ENCODE data around the gene RGS19.
A peak's percentile ranks its signal among the peaks of the same experiment; 100 is the strongest.
"Not testable (repeated sequence)": the region's sequence is repeated elsewhere in the genome, so short reads cannot be mapped to it uniquely, and the experiment has no call there.

Gene RGS19, protein sequence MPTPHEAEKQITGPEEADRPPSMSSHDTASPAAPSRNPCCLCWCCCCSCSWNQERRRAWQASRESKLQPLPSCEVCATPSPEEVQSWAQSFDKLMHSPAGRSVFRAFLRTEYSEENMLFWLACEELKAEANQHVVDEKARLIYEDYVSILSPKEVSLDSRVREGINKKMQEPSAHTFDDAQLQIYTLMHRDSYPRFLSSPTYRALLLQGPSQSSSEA

DNA sequence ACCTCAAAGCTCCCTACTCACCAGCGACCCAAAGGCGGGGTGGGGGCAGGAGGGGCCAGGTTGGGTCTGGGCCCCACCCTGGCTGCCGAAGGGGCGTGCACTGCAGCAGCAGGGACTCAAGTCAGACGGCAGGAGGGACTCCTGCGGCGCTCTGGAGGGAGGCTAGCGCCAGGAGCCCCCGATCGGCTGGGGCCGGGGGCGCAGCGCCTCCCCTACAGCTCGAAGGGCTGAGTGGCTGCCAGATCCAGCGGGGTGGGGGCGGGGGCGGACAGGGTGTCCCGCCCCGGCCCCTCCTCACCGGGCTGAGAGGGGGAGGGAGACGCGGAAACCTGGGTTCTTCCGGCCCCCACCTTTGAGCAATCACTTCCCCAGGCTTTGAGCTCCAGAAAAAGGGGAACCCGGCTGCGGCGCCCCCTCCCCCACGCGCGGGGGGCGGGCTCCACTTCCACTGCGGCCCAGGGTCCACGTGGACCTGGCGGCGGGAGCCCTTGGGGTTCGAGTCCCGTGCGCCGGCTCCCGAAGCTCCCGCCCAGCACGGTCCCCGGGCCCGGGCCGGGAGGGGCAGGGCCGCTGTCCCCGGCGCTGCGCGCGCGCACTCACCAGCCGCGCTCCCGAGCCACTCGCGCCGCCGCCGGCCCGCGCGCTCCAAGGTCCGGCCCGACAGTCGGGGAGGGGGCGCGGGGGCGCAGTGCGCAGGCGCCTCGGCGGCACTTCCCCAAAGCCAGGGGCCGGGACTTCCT, at the start of gene RGS19:
RGS19 (minus strand) TSS at position 246 of the 740 bp plus-strand sequence. CDS start 2,632 bp downstream, outside the sequence.
- peak; percentile 75 for DNase-seq (ENCODE audit: low spot score)

DNA sequence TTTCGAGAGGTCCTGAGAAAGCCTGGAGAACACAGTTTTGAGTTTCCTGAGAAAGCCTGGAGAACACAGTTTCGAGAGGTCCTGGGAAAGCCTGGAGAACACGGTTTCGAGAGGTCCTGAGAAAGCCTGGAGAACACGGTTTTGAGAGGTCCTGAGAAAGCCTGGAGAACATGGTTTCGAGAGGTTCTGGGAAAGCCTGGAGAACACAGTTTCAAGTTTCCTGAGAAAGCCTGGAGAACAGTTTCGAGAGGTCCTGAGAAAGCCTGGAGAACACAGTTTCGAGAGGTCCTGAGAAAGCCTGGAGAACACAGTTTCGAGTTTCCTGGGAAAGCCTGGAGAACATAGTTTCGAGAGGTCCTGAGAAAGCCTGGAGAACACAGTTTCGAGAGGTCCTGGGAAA, 44.2 kb upstream of the RGS19 start:
- DNase-seq (ENCODE audit: low spot score), result not testable (repeated sequence)

DNA sequence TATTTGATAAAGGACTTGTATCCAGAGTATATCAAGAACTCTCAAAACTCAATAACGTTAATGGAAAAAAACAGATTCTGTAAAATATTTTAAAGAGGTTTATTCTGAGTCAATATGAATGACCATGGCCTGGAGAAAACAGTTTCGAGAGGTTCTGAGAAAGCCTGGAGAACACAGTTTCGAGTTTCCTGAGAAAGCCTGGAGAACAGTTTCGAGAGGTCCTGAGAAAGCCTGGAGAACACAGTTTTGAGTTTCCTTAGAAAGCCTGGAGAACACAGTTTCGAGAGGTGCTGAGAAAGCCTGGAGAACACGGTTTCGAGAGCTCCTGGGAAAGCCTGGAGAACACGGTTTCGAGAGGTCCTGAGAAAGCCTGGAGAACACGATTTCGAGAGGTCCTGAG, 43.6 kb upstream of the RGS19 start:
- DNase-seq (ENCODE audit: low spot score), result not testable (repeated sequence)

DNA sequence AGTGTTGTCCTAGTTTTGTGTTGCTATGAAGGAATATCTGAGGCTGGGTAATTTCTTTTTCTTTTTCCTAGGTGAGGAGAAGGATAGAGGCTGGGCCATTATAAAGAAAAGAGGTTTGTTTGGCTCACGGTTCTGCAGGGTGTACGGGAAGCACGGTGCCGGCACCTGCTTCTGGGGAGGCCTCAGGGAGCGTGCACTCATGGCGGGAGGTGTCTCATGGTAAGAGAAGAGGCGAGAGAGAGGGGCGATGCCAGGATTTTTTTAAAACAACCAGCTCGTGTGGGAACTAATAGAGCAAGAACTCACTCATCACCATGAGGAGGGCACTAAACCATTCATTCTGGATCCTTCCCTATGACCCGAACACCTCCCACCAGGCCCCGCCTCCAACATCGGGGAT, 42.3 kb upstream of the RGS19 start:
- no peak for DNase-seq (ENCODE audit: low spot score)

DNA sequence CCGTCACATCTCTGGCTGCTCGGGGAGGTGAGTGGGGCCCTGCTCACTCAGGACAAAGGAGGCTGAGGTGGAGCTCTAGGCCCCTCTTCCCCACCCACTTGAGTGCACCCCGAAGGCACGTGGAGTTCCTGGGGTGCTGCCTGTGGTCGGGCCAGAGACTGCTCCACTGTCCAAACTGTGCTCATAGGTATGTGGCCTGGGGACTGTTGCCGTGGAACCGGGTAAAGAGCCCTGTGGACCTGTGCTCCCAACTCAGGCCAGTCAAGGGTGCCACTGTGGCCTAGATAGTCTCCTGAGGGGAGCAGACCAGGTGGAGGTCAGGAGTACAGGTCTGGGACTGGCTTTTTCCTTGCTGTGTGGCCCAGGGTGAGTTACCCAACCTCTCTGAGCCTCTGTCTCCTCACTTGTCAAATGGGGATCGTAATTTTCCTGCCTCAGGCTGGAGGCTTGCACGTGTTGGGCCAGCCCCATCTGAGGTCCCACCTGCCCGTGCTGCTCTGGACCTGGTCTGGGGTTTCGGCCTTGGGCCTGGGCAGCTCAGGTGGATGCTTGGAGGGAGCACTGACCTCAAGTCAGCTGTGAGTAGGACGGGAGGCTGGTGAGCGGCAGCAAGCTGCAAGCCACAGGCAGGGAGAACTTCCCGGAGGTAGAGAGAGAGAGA, 40.5 kb upstream of the RGS19 start:
- no peak for DNase-seq (ENCODE audit: low spot score)

DNA sequence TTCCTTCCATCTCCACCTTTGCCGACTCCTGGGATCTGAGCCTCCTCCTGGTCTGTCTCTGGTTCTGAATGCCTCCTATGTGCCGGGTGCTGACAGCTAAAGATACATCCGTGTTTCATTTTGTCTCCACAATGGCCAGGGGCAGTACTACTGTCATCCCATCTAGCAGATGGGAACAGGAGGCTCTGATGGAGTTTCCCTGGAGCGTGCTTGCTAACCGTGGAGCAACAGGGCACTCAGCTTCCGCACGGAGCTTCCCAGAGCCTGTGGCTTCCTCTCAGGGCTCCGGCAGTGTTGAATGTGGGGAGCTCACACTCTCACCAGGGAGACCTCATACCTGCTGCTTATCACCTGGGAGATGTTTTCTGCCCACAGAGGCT, 40.0 kb upstream of the RGS19 start:
- DNase-seq (ENCODE audit: low spot score), result no peak

DNA sequence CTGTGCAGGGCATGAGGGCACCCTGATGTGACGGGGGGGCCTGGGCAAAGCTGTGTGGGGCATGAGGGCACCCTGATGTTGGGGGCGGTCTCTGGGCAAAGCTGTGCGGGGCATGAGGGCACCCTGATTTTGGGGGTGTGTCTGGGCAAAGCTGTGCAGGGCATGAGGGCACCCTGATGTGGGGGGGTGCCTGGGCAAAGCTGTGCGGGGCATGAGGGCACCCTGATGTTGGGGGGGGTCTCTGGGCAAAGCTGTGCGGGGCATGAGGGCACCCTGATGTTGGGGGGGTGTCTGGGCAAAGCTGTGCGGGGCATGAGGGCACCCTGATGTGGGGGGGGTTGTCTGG, 38.1 kb upstream of the RGS19 start:
- not testable (repeated sequence) for DNase-seq (ENCODE audit: low spot score)

DNA sequence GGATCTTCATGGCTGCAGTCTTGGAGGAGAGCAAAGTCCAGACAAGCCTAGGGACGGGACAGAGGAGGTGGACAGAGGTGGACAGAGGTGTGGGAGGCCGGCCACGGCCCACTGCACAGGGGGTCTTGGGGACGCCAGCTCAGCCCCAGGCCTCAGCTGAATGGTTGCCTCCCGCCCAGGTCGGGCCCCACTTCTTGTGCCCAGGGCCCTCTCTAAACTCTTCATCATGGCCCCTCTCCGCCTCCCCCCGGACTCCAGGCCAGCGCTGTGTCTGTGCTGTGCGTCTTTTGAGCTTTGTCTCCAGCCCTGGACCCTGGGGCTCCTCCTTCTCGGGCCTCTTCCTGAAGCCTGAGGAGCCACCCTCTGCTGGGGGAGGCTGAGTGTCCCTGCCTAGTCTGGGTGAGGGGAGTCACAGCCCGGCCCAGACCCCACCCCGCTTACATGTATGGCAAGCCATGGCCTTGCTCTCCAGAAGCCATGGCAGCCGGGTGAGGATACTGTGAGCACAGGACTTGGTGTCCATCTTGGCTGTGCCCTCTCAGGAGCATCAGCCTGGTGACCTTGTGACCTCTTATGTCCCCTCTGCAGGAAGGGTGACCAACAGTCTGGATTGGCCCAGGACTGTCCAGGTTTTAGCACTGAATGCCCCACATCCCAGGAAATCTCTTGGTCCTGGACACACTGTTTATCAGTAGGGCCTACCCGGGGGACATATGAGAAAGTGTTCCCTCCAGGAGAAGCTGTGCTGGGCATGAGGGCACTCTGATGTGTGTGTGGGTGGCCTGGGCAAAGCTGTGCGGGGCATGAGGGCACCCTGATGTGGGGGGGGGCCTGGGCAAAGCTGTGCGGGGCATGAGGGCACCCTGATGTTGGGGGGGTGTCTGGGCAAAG, 37.5 kb upstream of the RGS19 start:
- no peak for DNase-seq (ENCODE audit: low spot score)

DNA sequence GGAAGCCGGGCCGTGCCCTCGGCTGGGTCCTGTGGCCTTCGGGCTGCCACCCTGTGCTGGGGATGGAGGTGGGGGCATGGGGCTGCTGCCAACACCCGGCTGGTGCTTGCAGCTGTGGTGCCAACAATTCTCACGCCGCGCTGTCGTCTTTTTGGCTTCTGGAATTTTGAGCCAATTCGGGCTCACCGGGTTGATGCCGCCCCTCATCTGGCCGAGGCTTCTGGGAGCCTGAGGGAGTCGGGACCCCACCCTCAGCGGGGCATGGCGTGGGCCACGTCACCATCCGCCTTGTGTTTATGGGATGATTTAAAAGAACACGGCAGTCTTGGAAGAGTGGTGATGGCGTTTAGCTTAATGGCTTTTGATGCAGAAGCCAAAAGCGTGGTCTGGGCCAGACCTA, 36.7 kb upstream of the RGS19 start:
- no peak for DNase-seq (ENCODE audit: low spot score)

DNA sequence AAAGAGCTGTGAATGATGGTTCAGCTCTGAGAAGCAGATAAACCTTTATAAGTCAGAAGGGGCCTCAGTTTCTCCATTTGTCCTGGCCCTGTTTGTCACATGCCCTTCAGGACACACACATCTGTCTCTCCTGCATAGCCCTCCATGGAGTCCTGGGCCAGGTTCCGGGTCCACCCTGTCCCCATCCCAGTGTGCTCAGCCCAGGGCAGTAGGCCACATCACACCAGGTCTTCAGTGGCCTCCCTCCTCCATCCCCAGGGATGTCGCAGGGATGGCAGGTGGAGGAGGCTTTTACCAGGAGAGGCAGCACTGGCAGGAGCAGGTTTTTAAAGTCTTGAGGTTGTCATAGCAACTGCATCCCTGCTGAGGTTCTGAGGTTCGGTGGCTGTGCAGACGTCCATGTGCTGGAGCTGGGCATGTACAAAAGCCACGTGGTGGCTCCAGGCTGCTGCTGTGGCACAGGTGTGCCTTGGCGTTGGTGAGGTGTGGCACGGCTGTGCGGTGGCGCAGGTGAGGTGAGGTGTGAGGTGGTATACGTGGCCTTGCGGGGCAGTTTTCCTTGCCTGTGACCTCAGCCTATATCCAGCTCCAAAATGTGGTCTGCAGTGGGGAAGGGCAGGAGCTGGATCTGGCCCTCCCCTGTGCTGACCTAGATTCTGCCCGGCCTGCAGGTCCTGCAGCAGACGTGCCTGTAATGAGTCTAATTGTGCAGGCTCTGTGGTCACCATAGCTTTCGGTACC, 36.0 kb upstream of the RGS19 start:
- no peak for DNase-seq (ENCODE audit: low spot score)

DNA sequence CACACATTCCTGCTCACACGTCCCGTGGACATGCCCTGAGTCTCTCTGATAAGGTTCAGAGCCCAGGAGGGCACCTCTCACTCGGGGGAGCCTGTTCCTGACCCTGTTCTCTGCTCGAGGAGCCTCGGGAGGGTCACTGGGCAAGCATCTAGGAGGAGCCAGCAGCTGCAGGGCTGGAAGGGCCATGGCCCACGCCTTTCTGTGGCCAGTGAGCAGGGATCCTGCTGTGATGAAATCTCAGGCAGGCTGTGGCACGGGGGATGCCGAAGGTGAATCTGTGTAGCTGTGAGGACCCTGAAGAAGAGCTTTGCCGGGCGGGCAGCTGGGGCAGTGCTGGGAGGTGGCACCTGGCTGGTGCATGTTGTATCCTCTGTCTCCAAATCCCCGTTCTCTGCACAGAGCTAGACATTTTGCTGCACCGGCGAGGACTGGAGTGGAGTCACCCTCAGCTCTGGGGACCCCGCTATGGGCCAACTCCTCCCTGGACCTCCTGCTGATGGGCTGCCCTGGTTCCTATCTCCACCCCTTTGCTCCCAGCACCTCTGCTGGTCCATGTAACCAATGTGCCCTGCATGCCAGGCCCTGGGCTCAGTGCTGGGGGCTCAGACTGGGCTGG, 35.1 kb upstream of the RGS19 start:
- DNase-seq (ENCODE audit: low spot score), result no peak

DNA sequence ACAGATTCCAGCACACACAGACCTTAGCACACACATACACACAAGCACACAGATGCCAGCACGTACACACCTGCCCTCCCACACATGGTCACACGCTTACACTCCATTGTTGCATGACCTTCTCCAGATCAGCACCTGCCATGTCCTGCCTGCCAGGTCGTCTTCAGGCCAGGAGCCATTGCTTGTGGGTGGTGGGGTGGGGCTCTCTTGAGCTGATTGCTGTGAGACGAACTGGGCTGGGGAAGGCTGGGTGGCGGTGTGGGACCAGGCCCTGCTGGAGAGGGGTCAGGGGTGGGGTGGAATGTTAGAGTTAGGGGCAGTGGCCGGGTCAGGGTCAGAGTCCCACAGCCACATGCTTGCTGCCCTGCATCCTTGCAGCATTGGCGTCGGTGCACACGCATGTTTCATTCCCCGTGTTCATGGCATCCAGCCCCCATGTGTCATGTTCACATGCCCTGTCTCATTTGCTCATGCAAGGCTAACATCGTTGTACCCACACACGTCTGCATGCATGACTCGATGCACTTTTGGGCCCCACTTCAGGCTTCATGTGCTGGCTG, 34.6 kb upstream of the RGS19 start:
- no peak for DNase-seq (ENCODE audit: low spot score)

DNA sequence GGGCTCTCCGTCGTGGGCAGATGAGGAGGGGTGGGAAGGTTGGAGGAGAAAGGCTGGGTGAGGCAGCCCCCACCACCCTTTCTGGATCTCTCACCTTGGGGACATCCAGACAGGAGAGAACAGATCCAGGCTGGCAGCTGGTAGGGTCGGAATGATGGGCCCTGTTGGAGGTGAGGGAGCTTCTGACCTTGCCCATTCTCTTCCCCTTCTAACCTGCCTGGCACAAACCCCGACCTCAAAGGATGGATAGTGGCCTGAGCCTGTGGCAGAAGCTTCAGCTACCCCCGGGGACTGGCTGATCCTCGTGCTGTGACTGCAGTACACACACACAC, 34.1 kb upstream of the RGS19 start:
- DNase-seq (ENCODE audit: low spot score), result no peak

DNA sequence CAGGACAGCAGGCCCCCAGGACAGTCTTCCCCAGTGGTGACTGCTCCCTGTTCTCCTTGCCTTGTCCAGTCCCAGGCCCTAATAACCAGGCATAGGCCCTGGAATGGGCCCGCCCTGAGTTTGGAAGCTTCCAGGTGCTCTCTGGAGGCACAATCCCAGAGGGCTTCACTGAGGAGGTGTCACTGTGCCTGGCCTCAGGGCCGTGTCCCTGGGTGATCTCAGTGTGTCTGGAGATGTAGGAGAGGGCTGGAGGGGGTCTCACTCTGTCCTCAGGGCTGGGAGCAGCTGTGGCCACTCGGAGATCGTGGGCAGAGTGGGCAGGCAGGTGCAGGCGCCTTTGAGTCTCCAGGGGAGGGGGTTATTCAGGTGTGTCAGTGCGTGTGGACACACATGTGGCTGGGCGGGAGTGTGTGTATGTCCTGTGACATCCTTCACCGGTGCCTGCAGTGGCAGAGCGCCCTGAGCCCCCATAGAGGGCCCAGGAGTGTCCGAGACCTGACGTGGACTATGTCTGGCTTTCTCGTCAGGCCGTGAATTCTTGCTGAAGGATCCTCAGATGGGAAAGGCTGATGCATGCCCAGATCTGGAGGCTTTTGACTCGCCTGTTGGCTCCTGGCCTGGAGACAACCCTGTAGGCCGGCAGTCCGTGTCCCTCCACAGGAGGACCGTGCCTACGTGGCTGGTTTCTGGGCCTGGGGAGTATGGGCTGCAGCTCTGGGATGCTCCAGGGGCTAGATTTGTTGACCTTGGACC, 33.5 kb upstream of the RGS19 start:
- DNase-seq (ENCODE audit: low spot score), result no peak

DNA sequence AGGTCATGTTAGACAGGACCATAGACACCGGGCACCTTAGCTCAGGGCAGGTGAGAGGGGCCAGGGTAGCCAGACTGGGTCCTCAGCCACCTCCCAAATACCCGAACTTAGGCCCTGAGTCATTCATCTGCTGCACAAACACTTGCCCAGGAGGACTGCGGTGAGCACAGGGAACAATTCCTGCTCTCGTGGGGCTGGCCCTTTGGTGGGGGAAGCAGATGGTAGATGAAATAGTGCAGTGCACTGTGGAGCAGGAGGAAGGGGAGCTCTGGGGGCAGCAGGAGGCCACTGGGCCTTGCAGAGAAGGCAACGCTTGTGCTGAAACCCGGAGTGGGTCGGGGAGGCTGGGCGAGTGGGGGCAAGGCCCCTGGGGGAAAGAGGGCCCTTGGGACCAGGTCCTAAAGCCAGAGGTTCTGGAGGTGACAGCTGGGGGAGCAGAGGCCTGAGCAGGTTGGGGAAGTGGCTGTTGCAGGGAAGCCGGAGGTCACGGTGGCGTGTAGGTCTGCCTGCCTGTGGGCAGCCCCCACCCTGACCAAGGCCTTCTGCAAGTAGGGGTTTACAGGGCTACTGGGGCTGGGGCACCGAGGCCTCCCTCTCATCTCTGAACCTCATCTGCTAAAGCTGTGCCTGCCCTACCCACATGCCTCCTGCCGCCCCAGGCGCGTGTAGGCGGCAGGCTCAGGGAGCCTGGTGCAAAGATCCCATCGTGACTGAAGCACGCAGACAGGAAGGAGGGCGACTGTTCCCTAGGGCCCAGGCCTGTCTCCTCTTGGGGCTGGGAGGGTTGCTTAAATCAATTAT, 32.7 kb upstream of the RGS19 start:
- DNase-seq (ENCODE audit: low spot score), result no peak

DNA sequence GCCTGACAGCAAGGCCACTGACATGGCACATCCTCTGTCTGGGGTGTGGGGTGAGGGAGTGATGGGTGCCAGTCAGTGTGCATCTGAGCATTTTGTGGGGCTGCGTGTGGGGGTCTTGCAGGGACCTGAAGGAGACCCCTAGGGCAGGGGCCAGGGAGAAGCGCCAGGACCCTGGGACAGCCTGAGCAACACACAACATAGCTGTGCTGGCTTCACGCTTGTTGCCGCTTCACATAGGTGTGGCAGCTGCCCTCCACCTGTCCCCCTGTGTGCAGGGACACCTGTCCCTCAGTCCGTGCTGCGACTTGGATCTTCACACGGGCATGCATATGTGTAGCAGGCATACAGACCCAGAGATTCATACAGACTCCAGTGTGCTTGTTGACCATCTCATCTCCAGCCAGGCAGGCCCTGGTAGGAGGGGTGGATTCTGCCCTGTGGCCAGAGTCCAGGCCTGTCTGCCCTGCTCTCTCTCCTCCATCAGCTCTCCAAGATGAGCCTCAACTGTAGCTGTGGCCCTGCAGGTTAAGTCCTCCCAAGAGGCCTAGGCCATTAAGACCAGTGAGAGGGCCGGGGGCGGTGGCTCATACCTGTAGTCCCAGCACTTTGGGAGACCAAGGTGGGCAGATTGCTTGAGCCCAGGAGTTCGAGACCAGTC, 31.2 kb upstream of the RGS19 start:
- no peak for DNase-seq (ENCODE audit: low spot score)

DNA sequence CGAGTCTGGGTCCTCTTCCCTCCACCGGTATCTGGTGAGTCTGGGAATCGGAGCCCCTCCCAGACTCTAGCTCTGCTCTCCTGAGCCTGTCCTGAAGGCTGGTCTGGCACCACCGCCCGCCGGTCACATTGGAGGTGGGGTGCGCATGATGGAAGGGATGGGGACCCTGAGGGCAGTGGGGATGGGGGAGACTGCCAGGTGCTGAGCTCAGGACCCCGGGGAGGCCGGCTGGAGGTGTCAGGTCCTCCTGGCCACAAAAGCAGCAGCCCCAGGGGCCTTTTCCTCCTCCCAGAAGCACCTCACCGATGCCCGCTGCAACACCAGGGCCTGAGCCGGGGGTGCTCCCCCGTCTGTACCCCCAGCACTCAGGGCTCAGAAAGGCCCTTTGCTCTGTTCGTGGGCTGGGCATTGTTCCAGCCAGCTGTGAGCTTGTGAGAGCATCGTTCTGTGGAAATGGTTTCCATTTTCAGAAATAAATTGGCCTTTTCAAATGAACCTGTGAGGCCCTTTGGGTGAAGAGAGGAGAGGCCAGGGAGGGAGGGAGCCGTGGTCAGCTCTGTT, 30.6 kb upstream of the RGS19 start:
- DNase-seq (ENCODE audit: low spot score), result no peak

All from activated CD4-positive, alpha-beta T cell treated with anti-CD3 and anti-CD28 coated beads, Interleukin-2, Interleukin-4, amounts not matched to agents 100 ng/mL and 50 ng/mL, durations not matched to agents 16 hours and 8 hours (primary cell).